GM20431 (cell line): ENCODE results near the gene TSPAN3.

Source experiments
- in situ Hi-C: fragments of 300-500 bp; cut with MseI, MboI; formaldehyde crosslinking; loops from one replicate; pipeline ENCODE4 v1.15.0; 2020; ENCODE audit warnings: low sequenced_read_pairs; ENCODE audit not compliant: unreplicated experiment

TSPAN3 gene

GRCh38 chr15:77070495-77071304, at the start of gene TSPAN3:
TSS of gene TSPAN3 (minus strand) at chr15:77071109. CDS start at chr15:77070954, 155 bp downstream.
- in situ Hi-C loops = no loop called here

DNA sequence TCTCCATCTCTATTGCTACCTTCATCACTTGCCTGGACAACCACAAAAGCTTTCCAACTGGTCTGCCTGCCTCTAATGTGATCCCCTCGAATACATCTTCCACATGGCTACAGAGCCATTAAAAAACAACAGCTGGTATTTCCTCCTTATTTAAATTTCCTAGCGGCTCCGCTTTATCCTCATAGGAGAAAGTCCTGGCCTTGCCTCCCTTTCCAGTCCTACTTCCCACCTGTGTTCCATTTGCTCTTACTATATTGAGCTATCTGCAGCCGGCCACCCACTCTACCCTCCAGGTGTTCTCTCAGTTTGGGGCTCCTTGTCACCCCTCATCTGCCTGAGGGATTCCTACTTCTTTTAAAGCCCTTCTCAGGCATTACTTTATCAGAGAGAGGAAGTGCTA, 49.7 kb upstream of the TSPAN3 start:
- in situ Hi-C loops = no loop called here

DNA sequence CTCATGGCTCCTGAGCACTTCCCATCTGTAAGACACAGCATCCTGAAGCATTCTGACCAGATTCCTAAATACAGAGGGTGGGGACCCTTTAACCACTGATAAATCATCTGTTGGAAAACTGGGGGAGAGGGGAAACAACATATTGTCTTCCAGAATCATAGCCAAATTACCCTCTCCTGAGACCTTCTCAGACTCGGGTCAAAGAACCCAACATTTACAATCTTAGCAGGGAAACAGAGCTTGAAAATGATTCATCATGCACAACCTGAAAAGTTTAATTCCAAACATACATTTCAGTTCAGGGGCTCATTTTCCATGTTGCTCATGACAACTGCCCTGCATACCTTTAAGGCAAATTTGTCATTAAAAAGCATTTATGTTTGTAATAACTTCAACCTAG, 48.5 kb upstream of the TSPAN3 start:
- in situ Hi-C loops = loop anchor here (10.0 kb wide), 1 partner anchor 425 kb away; no protein-coding TSS in a partner anchor

DNA sequence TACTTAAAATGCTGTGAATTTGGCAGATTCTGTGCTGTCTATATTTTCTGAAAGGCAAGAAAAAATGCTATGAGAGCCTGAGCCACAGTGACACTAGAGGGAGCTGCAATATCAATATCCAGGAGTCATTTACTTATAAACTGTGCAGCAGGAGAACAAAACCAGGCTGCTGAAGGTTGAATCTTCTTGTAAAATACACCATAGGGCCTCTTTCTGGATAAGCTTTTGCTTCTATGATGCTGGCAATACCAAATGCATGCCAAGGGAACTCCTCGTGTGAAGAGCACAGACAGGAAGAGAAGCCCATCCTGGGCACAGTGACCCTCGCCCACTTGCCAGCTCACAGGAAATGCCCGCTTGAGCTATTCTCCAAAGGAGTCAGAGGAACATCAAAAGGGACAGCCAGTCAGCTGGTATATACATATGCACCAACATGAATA, 48.0 kb upstream of the TSPAN3 start:
- in situ Hi-C loops = loop anchor here (10.0 kb wide), 1 partner anchor 426 kb away; no protein-coding TSS in a partner anchor

GRCh38 chr15:77115179-77115578, 44.3 kb upstream of the TSPAN3 start:
- in situ Hi-C loops = loop anchor here (10.0 kb wide), 1 partner anchor 430 kb away; no protein-coding TSS in a partner anchor

DNA sequence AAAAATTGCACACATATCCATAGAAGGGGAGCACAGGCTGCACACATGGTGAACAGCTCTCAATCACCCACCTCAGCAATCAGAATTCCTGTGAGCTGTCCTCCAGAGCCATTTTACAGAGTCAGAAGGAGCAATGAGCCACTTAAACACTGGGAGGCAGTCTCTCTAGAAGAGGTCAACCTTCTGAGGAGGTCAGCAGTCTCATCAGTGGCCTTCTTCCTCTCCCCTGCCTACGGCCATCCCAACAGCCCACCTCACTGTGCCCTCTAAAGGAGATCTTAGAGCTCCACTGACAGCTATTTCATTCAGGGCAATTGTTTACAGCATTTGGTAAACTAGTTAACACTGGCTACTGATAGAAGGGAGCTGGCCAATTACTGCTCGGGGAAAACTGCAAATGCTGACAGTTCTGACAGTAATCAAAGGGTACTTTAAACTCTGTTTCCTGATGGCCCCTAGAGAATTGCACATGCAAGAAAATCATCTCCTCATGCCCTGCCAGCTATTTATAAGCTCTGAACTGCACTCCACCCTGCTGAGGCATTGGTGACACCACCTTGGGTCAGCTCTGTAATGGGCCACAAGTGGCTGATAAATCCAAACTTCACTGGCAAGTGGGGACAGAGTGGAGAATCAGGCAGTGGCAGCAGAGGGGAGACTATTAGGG, 42.1 kb upstream of the TSPAN3 start:
- in situ Hi-C loops = loop anchor here (10.0 kb wide), 1 partner anchor 432 kb away; no protein-coding TSS in a partner anchor

DNA sequence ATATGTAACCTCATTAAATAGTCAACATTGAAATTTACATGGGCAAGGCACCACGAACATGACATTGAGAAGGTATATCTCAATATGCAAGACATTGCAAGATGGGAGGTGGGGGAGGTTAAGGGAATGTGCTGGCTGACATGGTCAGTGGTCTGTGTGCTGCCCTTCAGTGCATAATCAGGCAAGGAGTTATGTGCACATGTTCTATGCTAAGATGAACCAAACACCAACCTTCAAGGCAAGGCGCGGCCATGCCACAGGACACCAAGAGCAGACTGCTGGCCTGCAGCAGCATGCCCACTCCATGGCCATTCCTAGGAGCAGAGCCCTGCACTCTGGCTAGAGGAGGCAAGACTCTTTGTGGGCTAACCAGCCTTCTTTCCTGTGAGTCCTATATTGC, 40.9 kb upstream of the TSPAN3 start:
- in situ Hi-C loops = loop anchor here (10.0 kb wide), 1 partner anchor 433 kb away; no protein-coding TSS in a partner anchor

DNA sequence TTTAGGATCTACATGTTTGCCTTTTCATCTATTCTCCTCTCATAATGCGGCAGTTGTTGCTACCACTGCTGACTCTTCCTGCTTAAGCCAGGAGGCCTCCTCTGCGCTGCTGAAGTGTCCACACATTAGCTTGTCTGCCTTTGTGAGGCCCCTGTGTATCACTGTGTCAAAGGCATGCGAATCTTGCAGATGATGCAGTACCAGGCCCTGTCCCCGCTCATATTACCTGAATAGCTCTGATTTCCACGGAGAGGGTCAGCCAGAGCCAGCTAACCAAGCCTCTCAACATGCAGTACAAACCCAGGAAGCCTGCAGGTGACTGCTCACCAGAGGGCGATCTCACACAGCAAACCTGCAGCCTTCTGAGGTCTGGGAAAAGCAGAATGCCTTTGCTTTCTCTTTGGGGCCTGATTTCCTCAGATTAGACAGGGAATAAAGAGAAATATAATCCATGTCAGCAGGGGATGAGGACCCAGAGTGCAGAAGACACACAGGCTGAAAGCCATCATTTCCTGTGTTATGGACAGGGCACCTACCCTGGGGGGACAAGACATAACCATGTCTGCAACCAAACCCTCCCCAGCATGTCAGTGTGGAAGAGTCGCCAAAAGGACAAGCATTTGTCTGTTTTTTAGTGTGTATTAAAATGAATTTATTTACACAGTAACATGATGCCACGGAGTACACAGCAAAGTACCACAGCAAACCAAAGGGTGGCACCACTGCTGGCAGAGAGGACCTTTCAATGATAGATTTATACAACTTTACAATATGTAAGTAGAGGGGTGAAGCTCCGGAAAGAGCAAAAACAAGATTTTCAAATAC, 36.8 kb upstream of the TSPAN3 start:
- in situ Hi-C loops = no loop called here

DNA sequence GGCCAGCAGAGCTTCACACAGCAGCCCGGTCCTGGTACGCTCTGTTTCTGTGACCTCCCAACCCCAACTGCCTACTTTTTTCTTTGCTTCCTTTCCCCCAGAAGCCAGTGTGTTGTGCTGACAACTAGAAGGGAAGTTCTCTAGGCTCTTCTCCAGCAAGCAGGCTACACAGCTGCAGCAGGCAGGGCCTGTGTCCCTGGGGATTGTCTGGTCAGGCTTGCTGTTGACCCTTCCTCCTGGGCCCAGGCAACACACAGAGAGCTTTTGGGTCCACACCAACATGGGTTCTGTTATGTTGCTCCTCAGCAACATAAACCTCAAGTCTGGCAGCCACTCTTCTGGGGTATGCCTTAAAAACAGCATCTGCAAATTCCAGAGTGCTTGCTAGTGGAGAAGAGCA, 36.2 kb upstream of the TSPAN3 start:
- in situ Hi-C loops = no loop called here

DNA sequence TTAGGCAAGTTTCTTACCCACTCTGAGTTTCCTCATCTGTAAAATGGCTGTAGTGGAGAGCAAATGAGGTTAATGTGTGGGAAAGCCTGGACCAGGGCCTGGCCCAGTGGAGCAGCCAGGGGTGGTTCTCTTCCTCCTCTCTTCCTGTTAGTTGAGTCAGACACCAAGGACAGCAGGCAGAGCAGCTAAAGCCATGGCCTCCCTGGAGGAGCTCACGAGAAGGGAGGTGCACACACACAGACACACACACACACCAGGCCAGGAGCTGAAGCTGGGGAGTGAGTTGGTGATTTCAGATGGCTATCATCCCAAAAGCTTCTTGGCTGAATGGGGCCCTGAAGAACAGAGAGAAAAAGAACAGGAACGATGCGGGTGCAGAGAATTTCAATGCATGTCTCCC, 33.2 kb upstream of the TSPAN3 start:
- in situ Hi-C loops = no loop called here

GRCh38 chr15:77099741-77100463, 29.0 kb upstream of the TSPAN3 start:
- in situ Hi-C loops = no loop called here

DNA sequence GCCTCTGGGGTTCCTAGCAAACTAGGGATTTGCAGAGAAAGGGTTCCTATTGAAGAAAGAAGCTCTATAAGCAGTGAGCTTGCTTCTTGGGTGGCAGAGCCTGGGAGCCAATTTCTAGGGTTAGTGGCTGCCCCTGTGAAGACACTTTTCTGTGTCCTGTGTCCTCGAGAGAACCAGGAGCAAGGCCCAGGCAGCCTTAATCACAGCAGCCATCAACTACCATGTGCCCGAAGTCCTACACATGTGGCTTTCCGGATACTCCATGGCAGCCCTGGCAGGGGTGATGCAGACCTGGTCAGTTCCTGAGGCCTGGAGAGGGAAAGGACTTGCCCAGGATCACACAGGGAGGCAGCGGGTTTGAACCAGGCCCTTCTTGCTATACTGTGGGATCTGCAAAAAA, 27.7 kb upstream of the TSPAN3 start:
- in situ Hi-C loops = no loop called here

DNA sequence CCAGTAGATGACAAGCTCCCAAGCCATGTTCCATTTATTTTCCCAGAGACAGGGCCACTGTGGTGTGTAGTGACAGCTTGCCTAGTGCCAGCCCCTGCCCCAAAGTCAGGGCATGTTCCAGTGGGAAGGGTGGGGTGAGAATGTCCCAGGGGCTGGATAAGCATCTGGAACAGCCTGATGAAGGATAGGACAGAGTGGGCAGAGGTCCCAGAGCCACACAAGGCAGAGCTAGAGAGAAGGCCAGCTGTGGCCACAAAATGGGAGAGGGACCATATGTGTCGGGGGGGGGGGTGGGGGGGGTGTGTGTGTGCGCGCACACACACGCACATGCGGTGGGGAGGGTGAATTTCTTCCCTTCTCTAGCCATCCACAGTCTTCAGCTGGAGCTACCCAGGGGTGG, 27.0 kb upstream of the TSPAN3 start:
- in situ Hi-C loops = no loop called here

GRCh38 chr15:77097248-77097721, 26.4 kb upstream of the TSPAN3 start:
- in situ Hi-C loops = no loop called here

DNA sequence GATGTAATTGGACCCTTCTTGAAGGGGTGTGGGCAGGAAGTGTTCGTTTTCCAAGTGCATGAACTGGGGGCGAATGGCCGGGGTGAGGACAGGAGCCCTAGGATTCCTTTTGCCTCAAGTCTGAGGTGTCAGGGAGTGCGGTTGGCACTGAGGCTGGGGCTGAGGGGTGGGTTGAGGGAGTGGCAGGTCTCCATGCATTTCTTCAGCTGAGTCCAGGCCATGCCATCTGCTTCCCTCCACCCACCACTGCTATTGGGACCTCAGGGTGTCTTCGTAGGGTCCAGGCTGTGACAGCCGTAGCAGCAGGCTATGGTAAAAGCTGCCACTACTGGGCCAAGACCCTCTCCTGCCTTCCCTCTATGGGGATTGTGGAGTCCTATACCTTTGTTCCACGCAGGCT, 25.6 kb upstream of the TSPAN3 start:
- in situ Hi-C loops = no loop called here

DNA sequence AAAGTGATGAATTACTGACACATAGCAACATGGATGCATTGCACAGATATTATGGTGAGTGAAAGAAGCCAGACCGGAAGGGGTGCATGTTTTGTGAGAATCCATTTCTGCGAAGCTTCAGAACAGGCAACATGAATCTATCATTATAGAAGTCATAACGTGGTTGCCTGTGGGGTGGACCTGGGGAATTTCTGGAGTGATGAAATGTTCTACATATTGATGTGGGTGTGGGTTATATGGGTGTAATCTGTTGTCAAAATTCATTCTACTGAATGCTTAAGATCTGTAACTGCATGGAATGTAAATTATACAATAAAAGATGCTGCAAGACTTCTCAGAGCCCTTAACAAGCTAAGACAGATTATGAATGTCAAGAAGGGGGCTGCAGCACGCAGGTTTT, 25.2 kb upstream of the TSPAN3 start:
- in situ Hi-C loops = no loop called here

GRCh38 chr15:77094397-77095030, 23.6 kb upstream of the TSPAN3 start:
- in situ Hi-C loops = no loop called here

DNA sequence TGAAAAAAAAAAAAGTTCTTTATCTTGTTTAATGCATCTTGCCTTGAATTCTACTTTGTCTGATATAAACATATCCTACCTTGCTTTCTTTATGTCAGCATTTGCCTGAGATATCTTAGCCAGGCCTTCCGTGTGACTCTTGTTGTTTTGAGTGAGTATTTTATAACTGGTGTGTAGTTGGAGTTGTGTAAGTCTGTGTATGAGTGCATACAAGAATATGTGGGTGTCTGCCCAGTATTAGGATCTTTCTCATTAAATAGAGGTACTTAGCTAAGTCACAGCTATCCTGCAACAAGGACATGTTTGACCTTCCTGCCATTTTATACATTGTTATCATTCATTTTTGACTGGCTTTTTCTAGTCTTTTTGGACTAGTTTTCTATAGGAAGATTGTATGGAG, 22.5 kb upstream of the TSPAN3 start:
- in situ Hi-C loops = no loop called here

- in situ Hi-C loops = no loop called here
Observed at GRCh38 chr15:77091097-77091496, 20.2 kb upstream of the TSPAN3 start.
